ENCODE data around the gene SPIN1.

GRCh38 chr9:88524911-88525310 is 136.7 kb downstream of the SPIN1 start:
- no peak for TF ChIP-seq CTCF (conservative IDR thresholded peaks at IDR 0.05; ENCODE audit: low read length)
- TF ChIP-seq EZH2phosphoT487 (IDR thresholded peaks at IDR 0.05; ENCODE audit: borderline replicate concordance, low read depth, low read length): no peak
